Skeletal muscle tissue (tissue), 4 donors: ENCODE measurements around the gene MTIF3. TPM values are rescaled to one million over a fixed set of nuclear protein-coding genes. Genes with fewer than 3 reads are reported as not detected.
A peak's percentile ranks its signal among the peaks of the same experiment; 100 is the strongest.
"Not testable (repeated sequence)": the region's sequence is repeated elsewhere in the genome, so short reads cannot be mapped to it uniquely, and the experiment has no call there.

ENCODE experiments used
- H3K27ac ChIP-seq: one replicate; pipeline ENCODE4 v1.7.0; 2013; ENCODE audit warnings: mild to moderate bottlenecking, low read depth, low read length, inconsistent platforms
- H3K27me3 ChIP-seq, 3 donors: one replicate each; pipeline ENCODE4 v1.7.0; 2013; ENCODE audit warnings: low read length in 3 of 3; ENCODE audit not compliant: control insufficient read depth in 3 of 3, insufficient read depth in 3 of 3
- H3K36me3 ChIP-seq, 3 donors: one replicate each; pipeline ENCODE4 v1.7.0; 2013; ENCODE audit warnings: low read length in 3 of 3; ENCODE audit not compliant: control insufficient read depth in 3 of 3, insufficient read depth in 3 of 3
- H3K4me1 ChIP-seq, 3 donors: one replicate each; pipeline ENCODE4 v1.7.0; 2013; ENCODE audit warnings: low read length in 3 of 3, mild to moderate bottlenecking in 3 of 3; ENCODE audit not compliant: control insufficient read depth in 3 of 3, insufficient read depth in 3 of 3
- H3K4me3 ChIP-seq, 3 donors: one replicate each; pipeline ENCODE4 v1.7.0; 2013; ENCODE audit warnings: low read length in 3 of 3
- H3K9ac ChIP-seq, 3 donors: one replicate each; pipeline ENCODE4 v1.7.0; 2013; ENCODE audit warnings: low read length in 3 of 3, mild to moderate bottlenecking in 3 of 3, moderate library complexity in 2 of 3, low read depth in 1 of 3
- H3K9me3 ChIP-seq, 3 donors: one replicate each; pipeline ENCODE4 v1.7.0; 2013; ENCODE audit warnings: low read length in 3 of 3; ENCODE audit not compliant: control insufficient read depth in 3 of 3
- total RNA-seq: library from RNA; depleted of rRNA; stranded (reverse); fragments of >200 nt; gene quantifications from one replicate; pipeline ENCODE4 v1.2.3, GENCODE V29; 2014
- donor health status: Osteomylitis.

MTIF3 gene
- total RNA-seq, 1 donor from 2014 or later, result 38.1 TPM

DNA sequence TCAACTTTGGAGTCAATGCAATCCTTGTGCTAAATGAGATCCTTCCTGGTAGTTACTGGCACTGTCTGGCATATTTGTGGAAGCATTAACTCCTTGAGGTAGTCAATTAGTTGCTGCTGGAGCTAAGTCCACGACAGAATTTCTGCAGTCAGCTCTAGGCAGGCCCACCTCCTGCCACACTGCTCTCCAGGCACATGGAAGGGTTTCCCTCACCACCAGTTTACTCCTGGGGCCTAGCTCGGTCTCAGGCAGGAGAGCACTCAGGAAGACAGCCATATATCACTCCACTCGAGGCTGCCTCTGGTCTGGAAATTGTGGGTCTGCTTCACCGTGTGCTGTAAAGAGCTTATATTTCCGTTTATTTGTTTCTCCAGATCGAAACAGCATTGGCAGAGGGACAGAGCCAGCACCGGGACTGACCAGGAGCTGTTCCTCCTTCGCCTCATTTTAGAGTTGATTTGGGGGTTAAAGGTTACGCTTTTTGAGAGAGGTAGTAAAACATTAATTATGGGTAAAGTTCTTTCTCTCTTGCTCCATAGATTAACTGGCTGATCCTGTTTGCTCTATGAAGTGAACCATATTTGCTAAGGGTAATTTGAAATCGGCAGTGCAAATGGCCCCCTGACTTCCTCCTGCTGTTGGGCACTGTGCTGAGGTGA lies 46.5 kb downstream of the MTIF3 start:
- H3K36me3 ChIP-seq, result no peaks in the 10 kb centered on the region
- no peaks in the 10 kb centered on the region for H3K9me3 ChIP-seq
- H3K4me1 ChIP-seq, result peaks cover 12 to 13% (median 12%) of the 10 kb centered on the region in 3 donors
- no peaks in the 10 kb centered on the region for H3K27me3 ChIP-seq
- H3K27ac ChIP-seq, result no peak overlapping the region
- H3K4me3 ChIP-seq, result no peak overlapping the region
- H3K9ac ChIP-seq, result peak overlapping the region in 1 of 3 donors; percentile 42

- Histone ChIP-seq H3K4me3 (no peak overlapping the region), H3K4me1 (peaks cover 12 to 13% (median 12%) of the 10 kb centered on the region in 3 donors), H3K27ac (no peak overlapping the region), H3K9me3 (no peaks in the 10 kb centered on the region), H3K36me3 (no peaks in the 10 kb centered on the region), H3K9ac (peak overlapping the region in 1 of 3 donors; percentile 42), H3K27me3 (no peaks in the 10 kb centered on the region)
These were observed 47.1 kb downstream of the MTIF3 start for GRCh38 chr13:27403203-27403678.

DNA sequence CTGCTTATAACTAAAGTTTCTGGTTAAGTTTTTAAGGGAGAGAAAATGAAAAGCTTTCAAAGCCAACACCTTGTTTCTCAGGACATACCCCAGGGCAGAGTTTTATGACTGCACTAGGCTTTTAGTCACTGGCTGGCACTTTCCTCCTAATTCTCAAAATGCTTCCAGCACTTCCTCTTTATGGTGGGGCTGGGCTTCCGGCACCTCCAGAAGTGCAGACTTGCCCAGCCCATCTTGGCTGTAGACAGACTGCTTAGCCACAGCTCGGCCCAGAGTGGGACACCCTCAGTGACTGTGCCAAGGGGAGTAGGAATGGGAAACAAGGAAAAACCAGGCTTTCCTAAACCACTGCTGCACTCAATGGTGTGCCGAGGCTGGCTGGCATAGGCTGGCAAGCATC lies 49.2 kb downstream of the MTIF3 start:
- no peak overlapping the region for H3K4me3 ChIP-seq
- no peak overlapping the region for H3K9ac ChIP-seq
- peaks cover 0 to 4% (median under 1%) of the 10 kb centered on the region in 3 donors for H3K27me3 ChIP-seq
- H3K9me3 ChIP-seq, result no peaks in the 10 kb centered on the region
- no peak overlapping the region for H3K27ac ChIP-seq
- H3K36me3 ChIP-seq, result no peaks in the 10 kb centered on the region
- H3K4me1 ChIP-seq, result peaks cover 9 to 13% (median 12%) of the 10 kb centered on the region in 3 donors

DNA sequence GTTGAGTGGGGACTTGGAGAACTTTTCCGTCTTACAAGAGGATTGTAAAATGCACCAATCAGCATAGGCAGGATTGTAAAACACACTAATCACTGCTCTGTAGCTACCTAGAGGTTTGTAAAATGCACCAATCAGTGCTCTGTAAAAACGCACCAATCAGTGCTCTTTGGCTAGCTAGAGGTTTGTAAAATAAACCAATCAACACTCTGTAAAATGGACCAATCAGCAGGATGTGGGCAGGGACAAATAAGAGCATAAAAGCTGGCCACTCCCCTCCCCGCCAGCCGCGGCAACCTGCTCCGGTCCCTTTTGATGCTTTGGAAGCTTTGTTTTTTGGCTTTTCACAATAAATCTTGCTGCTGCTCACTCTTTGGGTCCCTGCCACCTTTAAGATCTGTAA lies 50.0 kb downstream of the MTIF3 start:
- peaks cover 9 to 13% (median 12%) of the 10 kb centered on the region in 3 donors for H3K4me1 ChIP-seq
- not testable (repeated sequence) for H3K9me3 ChIP-seq, H3K27me3 ChIP-seq, H3K36me3 ChIP-seq, H3K4me3 ChIP-seq, H3K27ac ChIP-seq, H3K9ac ChIP-seq

- H3K4me1 ChIP-seq, result peaks cover 3 to 7% (median 6%) of the 10 kb centered on the region in 3 donors
- H3K36me3 ChIP-seq, result no peaks in the 10 kb centered on the region
- H3K9ac ChIP-seq, result no peak overlapping the region
These were observed 52.0 kb downstream of the MTIF3 start for GRCh38 chr13:27398360-27398759.

DNA sequence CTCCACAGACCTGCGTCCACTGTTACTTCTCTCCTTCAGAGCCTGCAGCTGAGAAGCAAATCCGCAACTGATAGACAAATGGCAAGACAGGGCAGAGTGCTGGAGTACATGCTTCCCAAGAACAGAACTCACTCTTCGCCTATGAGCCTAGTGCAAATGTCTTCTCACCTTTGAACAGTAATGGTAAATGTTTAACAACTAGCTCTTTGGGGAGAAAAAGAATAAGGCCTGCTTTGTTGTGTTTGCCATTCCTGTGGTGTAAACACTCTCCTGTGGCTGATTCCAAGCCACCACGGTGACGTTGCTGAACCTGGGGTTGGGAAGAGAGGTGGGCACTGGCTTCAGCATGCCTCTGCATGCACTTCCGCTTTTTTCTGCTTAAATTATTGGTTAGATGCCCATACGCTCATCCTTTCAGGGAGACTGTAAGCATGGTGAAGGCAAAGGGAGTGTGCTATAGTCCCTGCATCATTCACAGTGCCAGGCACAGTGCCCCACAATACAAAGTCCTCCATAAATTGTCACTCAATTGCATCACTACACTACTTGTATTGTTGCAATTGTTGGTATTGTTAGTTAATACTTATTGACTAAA lies 54.0 kb downstream of the MTIF3 start:
- Histone ChIP-seq H3K9me3 (no peaks in the 10 kb centered on the region), H3K27ac (no peak overlapping the region), H3K9ac (no peak overlapping the region), H3K27me3 (peaks cover 3 to 8% (median 7%) of the 10 kb centered on the region in 3 donors), H3K36me3 (no peaks in the 10 kb centered on the region), H3K4me3 (no peak overlapping the region), H3K4me1 (no peaks in the 10 kb centered on the region)

More at GRCh38 chr13:27398360-27398759, 52.0 kb downstream of the MTIF3 start:
- Histone ChIP-seq H3K27me3 (peaks cover 3 to 8% (median 7%) of the 10 kb centered on the region in 3 donors), H3K27ac (no peak overlapping the region), H3K9me3 (no peaks in the 10 kb centered on the region), H3K4me3 (no peak overlapping the region)

- H3K27me3 ChIP-seq, result peaks cover 3 to 8% (median 7%) of the 10 kb centered on the region in 3 donors
- no peak overlapping the region for H3K4me3 ChIP-seq
- H3K9ac ChIP-seq, result no peak overlapping the region
- no peaks in the 10 kb centered on the region for H3K4me1 ChIP-seq
- no peaks in the 10 kb centered on the region for H3K36me3 ChIP-seq
- H3K9me3 ChIP-seq, result no peaks in the 10 kb centered on the region
- no peak overlapping the region for H3K27ac ChIP-seq
These were observed 55.3 kb downstream of the MTIF3 start for GRCh38 chr13:27395007-27395510.

GRCh38 chr13:27393101-27393500 lies 57.3 kb downstream of the MTIF3 start:
- H3K9me3 ChIP-seq, result no peaks in the 10 kb centered on the region
- H3K9ac ChIP-seq, result no peak overlapping the region
- peaks cover 6 to 8% (median 7%) of the 10 kb centered on the region in 3 donors for H3K27me3 ChIP-seq
- H3K4me3 ChIP-seq, result no peak overlapping the region
- H3K36me3 ChIP-seq, result no peaks in the 10 kb centered on the region
- H3K27ac ChIP-seq, result no peak overlapping the region
- no peaks in the 10 kb centered on the region for H3K4me1 ChIP-seq

- Histone ChIP-seq H3K4me3 (no peak overlapping the region), H3K36me3 (no peaks in the 10 kb centered on the region)
These were observed 58.9 kb downstream of the MTIF3 start for GRCh38 chr13:27391471-27391870.

GRCh38 chr13:27389891-27390290 lies 60.5 kb downstream of the MTIF3 start:
- Histone ChIP-seq H3K9me3 (no peaks in the 10 kb centered on the region), H3K27ac (no peak overlapping the region), H3K27me3 (peaks cover 0 to 3% (median 0%) of the 10 kb centered on the region in 3 donors), H3K36me3 (no peaks in the 10 kb centered on the region), H3K9ac (no peak overlapping the region), H3K4me1 (no peaks in the 10 kb centered on the region), H3K4me3 (no peak overlapping the region)

More at GRCh38 chr13:27391471-27391870, 58.9 kb downstream of the MTIF3 start:
- H3K27me3 ChIP-seq, result peaks cover 5 to 8% (median 6%) of the 10 kb centered on the region in 3 donors
- no peaks in the 10 kb centered on the region for H3K9me3 ChIP-seq
- no peak overlapping the region for H3K9ac ChIP-seq
- no peak overlapping the region for H3K27ac ChIP-seq
- H3K4me1 ChIP-seq, result no peaks in the 10 kb centered on the region
